Stimulated activated CD4-positive, alpha-beta T cell treated with anti-CD3 and anti-CD28 coated beads, Interleukin-2, amount 100 ng/mL, for 48 hours (primary cell): ENCODE results near the gene SPTBN2.
"Not testable (repeated sequence)": the region's sequence is repeated elsewhere in the genome, so short reads cannot be mapped to it uniquely, and the experiment has no call there.

Experiments
- DNase-seq, 2 donors: peaks; one replicate each; pipeline ENCODE4 v3.0.0-alpha.2; 2020

SPTBN2 gene

GRCh38 chr11:66680966-66681645 is 47.9 kb downstream of the SPTBN2 start:
- no peak for DNase-seq

DNA sequence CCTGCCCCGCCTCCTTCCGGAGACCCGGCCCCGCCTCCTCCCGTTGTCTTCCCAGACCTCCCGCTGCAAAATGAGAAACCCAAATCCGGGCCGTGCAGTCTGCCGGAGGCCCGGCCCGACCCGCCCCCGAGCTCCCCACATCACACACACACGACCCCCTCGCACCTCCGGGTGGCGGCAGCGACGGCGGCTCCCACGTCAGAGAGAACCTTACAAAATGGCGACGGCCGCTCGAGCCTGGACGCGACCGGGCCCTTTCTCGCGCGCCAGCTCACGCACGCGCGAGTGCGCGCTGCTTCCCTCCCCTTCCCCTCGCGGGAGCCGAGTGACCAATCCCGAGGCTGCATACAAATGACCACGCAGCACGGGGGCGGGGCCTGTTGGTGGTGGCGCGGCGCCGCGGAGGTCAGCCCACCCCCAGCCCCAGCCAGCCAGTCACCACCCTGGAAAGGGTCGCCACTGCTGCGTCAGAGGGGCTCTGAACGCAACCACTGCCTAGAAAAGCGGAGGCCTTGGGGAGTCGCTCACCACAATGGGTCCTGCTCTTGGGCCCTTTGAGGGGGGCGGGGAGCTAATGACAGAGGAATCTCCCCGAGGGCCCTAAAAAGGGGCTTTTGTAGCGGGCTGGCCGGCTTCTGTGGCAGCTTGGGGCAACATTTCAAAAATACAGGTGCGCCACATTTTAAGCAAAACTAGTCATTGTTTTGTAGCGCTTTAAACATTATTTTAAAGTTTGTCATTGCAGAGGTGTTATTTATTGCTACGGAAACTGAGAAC is 51.2 kb downstream of the SPTBN2 start, which contains the start of gene RBM4B:
TSS of gene RBM4B (minus strand) at position 289 of the 777 bp plus-strand sequence. CDS start 808 bp downstream, outside the sequence.
- DNase-seq: peak; percentile 95 to 96

DNA sequence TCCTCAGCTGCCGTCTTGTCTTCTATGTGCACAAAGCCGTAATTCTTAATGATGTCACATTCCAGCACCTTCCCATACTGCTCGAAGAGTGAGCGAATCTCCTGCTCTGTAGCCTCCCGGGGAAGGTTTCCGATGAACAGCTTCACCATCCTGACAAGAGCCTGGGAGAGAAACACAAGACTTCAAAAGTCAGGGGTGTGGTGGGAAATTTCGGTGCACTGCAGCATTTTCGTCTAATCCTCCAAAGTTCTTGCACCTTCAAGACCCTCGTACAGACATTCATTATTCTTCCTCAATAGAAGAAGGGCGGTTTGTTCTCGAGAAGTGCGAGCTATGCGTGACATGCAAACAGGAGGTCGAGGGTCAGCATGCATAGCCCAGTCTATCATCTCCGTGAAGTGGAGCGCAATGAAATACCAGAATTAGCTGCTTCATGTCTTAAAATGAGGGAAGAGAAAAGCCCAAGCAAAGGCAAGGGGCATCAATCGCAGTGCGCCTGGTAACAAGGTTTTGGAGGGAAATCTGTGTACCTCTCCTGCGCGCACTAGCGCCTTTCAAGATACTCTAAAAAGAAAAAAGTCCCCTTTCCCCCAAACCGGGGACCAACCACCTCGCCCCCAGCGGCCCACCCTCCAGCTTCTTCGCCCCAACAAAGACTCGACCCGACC is 52.0 kb downstream of the SPTBN2 start:
- no peak for DNase-seq

- no peak for DNase-seq
These were observed 52.6 kb downstream of the SPTBN2 start for GRCh38 chr11:66676282-66676919.

- DNase-seq: no peak
These were observed 53.9 kb downstream of the SPTBN2 start for GRCh38 chr11:66674964-66675602.

GRCh38 chr11:66670816-66671215 is 58.2 kb downstream of the SPTBN2 start:
- no peak for DNase-seq

- DNase-seq: no peak
These were observed 63.6 kb downstream of the SPTBN2 start for GRCh38 chr11:66665369-66665768.

GRCh38 chr11:66663741-66664296 is 65.2 kb downstream of the SPTBN2 start:
- DNase-seq: no peak

GRCh38 chr11:66659763-66660162 is 69.3 kb downstream of the SPTBN2 start:
- no peak for DNase-seq

- DNase-seq: no peak
These were observed 75.9 kb downstream of the SPTBN2 start for GRCh38 chr11:66653123-66653522.

- no peak for DNase-seq
These were observed 76.4 kb downstream of the SPTBN2 start for GRCh38 chr11:66652651-66653050.

DNA sequence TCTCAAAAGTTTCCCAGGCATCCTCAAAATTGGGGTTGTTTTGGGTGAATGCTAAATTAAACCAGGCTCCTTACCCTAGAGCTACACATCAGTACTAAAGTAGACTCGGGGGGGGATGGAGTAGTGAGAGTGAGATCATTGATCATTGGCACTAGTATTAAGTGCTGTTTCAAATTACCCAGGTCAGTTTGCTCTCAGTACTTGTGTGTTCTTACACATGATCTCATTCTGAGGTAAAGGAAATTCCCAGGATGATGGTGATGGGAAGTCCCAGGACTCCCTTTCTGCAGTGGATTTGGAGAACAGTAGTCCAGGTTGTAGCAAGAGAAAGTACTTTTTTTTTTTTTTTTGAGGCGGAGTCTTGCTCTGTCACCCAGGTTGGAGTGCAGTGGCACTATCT is 78.0 kb downstream of the SPTBN2 start:
- no peak for DNase-seq

GRCh38 chr11:66649903-66650302 is 79.1 kb downstream of the SPTBN2 start:
- no peak for DNase-seq

DNA sequence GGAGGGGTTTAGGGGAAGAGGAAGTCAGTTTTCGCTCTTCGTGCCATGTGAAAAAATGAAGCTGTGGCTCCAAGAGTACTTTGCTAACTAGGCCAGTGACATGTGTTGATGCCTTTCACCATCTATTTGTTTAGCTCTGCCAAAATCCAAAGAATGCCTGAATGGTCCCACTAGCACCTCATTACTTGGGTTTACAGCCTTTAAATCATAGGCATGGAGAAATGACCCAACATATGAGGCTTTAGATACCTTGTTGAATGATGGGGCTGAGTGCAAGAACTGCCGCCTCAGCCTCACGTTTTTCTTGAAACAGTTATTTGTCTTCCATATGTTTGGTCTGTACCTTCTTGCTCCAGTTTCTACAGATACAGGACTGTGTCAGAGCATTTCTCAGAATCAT is 82.2 kb downstream of the SPTBN2 start:
- no peak for DNase-seq

DNA sequence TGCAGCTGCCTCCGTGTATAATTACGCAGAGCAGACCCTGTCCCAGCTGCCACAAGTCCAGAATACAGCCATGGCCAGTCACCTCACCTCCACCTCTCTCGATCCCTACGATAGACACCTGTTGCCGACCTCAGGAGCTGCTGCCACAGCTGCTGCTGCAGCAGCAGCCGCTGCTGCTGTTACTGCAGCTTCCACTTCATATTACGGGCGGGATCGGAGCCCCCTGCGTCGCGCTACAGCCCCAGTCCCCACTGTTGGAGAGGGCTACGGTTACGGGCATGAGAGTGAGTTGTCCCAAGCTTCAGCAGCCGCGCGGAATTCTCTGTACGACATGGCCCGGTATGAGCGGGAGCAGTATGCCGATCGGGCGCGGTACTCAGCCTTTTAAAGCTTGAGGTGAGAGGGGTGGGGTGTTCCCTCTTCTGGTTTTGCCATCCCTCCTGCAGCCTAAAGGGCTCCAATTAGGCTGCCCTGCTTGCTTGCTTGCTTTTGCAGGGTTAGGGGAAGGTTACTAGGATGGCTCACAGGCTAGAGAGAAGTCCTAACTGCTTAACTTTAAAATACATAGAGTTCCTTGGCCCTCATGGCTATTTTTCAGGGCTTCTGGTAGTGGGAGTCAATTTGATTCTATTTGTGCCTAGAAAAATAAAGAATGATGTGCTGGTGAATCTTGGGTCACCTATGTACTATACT is 85.1 kb downstream of the SPTBN2 start:
- DNase-seq: no peak

DNA sequence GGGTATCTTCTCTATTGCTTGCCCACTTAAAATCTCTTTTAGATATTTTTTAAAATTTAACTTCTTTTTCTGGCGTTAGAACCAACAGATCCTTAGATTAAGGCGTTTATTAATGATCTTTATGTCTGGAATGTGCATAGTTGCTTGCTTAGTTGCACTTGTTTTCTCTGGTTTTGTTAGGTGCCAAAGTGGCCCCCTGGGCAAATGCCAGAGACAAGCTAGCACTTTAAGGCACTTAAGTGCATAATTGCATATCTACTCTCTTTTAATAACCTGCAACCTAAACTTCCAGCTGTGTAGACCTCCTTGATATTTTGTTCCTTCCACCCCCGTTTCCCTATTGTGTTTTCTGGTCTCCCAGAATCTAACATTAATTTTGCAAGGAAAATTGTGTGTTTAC is 87.2 kb downstream of the SPTBN2 start:
- DNase-seq: no peak

DNA sequence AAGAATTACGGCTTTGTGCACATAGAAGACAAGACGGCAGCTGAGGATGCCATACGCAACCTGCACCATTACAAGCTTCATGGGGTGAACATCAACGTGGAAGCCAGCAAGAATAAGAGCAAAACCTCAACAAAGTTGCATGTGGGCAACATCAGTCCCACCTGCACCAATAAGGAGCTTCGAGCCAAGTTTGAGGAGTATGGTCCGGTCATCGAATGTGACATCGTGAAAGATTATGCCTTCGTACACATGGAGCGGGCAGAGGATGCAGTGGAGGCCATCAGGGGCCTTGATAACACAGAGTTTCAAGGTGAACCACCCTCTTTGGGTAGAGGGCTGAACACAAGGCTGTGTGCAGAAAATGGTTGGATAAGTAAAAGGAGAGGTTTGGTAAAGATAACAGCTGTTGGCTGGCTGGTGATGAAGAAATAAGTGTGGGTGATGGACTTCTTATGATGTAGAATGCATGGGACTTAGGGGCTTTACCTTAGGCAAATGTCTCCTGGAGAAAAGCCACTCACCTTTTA is 89.1 kb downstream of the SPTBN2 start:
- DNase-seq: not testable (repeated sequence)

DNA sequence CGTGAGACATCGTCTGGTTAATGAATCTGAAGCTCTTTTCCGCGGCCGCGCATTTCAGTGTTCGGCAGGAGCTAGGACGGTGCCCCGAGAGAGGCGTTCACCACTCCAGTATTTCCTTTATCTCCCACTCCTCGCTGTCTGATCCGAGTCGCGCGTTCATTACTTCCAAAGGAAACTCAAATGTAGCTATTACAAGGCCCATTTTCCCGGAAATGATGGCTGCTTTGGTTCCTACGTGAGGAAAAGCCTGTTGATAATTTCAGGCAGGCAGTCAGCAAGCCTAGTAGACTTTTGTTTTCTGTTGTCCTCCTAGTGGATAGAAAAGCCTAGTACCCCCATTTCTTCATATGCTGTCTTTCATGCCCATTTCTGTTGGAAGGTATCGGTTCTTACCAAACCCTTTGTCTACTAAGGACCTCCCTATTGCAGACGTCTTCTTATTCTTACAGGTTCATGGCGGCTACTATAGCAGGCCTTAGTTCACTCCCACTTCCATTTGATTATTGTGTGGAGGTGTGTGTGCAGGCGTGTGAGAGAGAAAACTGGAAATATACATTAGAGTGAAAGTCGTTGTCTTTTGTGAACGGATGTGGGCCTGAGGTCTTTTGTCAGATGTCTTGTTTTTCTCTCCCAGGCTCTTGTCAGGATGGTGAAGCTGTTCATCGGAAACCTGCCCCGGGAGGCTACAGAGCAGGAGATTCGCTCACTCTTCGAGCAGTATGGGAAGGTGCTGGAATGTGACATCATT is 89.8 kb downstream of the SPTBN2 start:
- no peak for DNase-seq

GRCh38 chr11:66638177-66639065 is 90.6 kb downstream of the SPTBN2 start, which contains the start of gene RBM4:
Gene RBM4, plus strand, starts transcription at chr11:66638703. Its CDS starts 1,009 bp downstream, at chr11:66639712.
- DNase-seq: peak; percentile 91 to 93
